NOMO-1 (cell line): Measurements from ENCODE around the gene ULK4.
"Not testable (repeated sequence)": the region's sequence is repeated elsewhere in the genome, so short reads cannot be mapped to it uniquely, and the experiment has no call there.

ENCODE experiments used
- DNase-seq, 2 experiments: peaks; one replicate each; lab custom pipeline; 2025; ENCODE audit not compliant: unreplicated experiment in 2 of 2; lab: John Stamatoyannopoulos, UW

Gene ULK4

DNA sequence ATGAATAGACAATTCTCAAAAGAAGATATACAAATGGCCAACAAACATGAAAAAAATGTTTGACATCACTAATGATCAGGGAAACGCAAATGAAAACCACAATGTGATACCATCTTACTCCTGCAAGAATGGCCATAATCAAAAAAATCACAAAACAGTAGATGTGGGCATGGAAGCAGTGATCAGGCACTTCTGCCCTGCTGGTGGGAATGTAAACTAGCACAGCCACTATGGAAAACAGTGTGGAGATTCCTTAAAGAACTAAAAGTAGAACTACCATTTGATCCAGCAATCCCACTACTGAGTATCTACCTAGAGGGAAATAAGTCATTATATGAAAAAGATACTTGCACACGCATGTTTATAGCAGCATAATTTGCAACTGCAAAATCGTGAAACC is 677.0 kb downstream of the ULK4 start:
- not testable (repeated sequence) for DNase-seq

DNA sequence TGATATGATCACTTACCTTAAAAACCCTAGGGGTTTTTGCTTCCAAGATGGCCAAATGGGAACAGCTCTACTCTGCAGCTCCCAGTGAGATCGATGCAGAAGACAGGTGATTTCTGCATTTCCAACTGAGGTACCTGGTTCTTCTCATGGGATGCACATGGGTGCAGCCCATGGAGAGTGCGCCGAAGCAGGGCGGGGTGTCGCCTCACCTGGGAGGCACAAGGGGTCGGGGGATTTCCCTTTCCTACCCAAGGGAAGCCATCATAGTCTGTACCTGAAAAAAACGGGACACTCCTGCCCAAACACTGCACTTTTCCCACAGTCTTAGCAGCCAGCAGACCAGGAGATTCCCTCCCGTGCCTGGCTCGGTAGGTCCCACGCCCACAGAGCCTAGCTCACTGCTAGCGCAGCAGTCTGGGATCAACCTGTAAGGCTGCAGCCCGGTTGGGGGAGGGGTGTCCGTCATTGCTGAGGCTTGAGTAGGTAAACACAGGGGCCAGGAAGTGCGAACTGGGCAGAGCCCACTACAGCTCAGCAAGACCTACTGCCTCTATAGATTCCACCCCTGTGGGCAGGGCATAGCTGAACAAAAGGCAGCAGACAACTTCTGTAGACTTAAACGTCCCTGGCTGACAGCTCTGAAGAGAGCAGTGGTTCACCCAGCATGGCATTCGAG is 684.0 kb downstream of the ULK4 start:
- no peak for DNase-seq

DNA sequence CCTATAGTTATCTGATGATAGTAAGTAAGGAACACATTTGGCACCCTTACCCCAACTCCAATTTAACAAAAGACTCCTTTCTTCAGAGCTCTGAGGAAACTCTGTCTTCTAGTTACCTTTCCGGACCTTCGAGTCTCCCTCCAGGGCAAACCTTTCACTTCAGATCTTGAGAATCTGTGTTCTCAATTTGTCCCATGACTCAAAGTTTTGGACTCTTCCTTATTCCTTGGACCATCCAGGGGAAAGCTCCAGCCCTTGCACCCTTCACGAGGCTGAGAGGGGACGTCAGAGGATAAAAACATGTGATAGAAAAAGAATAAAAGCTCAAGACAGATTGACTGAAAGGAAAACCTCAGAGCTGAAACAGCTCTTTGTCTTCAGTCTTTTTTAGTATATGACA is 685.7 kb downstream of the ULK4 start:
- DNase-seq = no peak

DNA sequence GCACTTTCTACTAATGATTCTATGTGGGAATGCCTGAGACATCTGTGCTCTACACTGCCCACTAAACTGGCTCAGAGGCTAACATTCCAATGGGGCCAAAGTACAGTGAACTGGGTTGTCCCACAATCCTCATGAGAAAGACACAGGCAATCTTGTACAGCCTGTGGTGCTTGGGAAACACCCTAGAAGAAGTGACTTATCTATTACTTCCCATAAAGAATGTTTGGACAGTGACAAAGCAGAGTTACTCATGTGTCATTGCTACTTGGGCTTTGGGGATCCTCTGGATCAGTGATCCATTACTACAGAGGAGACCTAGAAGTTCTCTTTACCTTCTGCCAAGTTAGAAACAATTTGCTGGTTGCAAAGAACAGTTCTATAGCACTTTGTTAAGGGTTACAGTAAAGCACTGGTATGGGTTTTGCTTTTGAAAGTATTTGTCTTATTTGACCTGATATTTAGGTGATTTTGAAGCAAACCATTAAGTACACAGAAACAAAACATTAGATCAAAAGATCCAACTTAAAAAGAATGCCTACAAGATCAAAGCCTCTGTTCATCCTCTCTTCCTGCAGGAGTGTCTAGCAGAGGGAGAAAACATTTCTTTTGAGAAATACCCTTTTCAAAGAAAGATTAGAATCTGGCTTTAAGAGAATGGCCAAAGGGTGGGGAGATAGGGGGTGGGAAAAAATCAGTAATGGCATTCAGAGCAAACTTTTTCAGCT is 686.8 kb downstream of the ULK4 start:
- no peak for DNase-seq

DNA sequence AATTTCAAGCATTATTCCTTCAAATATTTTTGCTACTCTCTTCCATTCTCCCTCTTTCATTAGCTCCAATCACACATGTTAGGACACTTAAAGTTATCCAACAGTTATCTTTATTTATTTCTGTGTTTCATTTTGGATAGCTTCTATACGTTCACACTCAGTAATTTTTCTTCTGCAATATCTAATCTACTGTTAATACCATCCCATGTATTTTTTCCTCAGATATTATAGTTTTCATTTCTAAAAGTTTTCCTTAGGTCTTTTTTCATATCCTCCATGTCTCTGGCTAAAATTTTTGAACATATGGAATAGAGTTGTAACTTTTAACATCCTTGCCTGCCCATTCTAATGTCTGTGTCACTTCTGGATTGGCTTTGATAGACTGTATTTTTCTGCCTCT is 689.2 kb downstream of the ULK4 start:
- no peak for DNase-seq

DNA sequence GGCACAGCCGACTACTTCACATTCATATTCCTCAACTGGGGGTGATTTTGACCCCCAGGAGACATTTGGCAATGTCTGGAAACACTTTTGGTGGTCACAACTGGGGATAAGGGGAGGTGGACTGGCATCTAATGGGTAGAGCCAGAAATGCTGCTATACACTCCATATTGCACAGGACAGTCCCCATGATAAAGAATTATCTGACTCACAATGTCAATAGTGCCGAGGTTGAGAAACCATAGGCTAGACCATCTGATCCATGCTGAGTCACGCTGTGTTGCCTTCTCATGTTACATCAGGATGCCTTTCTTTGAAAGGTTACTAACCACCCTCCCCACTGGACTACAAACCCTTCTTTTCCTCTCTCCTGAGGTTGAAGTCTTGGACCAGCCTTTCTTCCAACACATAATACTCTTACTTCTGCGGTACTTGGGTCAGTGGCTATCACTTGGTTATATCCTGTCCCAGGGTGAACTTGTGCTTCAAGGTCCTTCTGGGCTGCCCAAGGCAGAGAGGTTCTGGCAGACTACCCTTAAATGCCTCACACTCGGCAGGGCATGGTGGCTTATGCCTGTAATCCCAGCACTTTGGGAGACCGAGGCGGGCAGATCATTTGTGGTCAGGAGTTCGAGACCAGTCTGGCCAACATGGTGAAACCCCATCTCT is 693.8 kb downstream of the ULK4 start:
- no peak for DNase-seq

DNA sequence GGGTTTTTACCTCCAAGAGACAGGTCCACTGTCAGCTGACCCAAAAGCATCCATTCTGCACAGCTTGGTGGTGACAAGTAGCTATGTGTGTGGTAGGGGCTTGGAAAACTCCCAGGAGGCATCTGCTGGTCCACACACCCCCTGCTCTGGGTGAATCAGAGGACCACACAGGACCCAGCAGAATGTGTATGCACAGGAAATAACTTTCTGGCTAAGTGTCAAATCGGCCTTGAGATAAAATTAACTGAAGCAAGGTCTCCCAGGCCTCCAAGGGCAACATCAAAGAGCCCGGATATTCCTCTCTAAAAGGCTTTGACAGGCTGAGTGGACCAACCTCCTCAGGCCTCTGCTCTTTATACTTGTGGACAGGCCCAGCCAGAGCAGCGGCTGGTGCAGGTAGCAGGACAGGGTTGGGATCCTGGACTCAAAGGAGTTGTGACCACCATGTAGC is 696.1 kb downstream of the ULK4 start:
- DNase-seq = no peak

DNA sequence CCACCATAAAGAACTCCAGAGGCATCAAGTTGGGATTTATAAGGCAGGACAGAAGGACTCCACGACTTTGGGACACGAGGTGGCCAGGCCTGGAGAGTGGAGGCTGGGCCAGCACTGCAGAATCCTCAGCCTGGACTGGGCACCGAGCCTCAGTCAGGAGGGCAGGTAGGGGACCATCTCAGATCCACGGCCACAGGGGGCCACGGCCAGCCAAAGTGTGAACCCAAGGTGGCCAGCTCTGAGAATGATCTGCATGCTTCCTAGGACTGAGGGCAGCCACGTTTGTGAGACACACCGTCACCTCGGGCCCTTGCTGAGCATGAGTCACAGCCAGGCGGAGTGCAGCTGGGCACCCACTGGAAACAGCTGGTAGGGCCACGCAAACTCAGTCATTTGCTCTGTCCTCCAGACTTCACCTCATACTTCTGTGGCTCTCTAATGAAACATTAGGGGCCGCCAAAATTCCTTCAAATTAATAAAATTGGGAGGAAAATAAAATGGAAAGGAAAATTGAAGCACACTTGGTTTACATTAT is 696.8 kb downstream of the ULK4 start:
- no peak for DNase-seq

DNA sequence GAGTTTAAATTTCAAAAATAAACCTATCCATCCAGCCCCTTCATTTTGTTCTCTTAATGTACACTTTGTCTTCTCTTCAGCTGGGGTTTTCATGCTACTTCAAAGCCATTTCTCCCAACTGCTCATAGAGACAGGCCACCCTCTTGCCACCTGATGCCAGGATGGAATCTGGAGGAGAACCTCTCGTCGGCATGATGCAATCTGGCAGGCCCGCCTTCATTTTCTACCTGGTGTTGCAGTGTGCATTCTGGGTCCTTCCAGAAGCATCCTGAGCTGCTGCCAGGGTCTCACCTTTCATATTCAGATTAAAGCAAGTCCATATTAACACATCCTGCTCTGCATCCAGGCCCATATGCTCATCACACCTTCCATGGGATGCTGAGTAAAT is 701.8 kb downstream of the ULK4 start:
- DNase-seq = no peak

DNA sequence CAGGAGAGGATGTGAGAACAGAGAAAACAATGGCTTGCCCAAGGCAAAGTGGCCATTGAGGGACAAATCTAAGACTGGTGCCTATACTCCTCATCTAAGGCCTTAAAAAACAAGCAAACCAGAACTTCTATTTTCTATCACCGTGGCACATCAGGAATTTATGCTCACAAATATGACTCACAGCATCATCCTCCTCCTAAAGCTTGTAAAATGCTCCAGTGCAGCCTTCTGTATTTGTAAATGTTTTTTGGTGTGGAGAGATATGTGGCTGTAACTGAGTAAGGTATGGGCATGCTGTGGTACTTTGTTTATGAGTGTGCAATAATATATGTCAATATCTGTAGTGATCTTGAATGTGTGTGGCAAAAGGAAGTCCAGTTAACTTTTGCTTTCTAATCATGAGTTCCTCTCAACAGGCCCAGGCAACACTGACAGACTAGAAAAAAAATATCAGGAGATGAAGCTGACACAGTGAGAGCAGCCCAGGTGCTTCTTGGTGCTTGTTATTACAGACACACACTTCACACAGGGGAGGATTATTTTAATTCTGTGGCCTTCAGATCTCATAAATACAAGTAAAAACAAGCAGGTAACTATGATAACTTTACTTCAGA is 702.3 kb downstream of the ULK4 start:
- DNase-seq = no peak

DNA sequence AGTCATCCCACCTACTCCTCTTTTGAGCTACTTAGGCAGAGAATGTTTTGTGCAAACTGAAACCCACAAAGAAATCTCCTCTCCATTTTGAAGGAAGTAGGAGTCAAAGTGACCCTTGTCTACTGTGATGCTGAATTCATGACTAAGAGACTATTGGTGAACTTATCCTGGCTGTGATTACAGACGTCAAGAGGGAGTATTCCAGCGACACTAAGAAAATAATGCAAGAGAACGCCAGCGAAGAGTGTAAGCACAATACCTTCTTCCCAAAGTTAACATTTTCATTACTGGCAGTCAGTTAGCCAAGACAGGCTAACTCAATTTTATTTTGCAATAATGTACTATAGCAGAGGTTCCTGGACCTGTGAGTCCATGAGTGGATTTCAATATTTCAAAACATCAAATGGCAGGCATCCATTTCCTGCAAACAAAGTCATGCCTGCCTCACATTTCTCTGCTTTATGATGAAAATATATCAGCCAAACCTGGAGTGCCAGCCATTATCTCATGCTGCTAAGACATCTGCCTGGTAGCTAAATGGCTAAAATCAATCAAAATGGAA is 703.6 kb downstream of the ULK4 start:
- DNase-seq = no peak

DNA sequence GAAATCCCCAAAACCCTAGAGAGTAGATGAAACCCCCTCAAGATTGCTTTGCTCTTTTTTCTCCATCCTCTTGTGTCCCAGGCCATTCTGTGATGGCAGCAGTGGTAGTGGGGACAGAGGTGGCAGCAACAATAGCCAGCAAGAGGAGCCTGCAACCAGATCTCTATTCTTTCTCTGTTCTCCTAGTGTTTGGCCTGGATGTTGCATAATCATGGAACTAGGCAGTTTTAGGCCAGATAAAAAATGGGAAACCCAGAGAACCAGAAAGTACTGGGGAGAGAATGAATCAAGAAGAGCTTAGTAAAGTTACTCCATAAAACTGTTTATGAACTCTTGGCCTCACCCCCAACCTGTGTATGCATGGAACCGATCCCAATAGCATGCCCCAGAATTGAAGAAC is 710.3 kb downstream of the ULK4 start:
- DNase-seq = no peak

DNA sequence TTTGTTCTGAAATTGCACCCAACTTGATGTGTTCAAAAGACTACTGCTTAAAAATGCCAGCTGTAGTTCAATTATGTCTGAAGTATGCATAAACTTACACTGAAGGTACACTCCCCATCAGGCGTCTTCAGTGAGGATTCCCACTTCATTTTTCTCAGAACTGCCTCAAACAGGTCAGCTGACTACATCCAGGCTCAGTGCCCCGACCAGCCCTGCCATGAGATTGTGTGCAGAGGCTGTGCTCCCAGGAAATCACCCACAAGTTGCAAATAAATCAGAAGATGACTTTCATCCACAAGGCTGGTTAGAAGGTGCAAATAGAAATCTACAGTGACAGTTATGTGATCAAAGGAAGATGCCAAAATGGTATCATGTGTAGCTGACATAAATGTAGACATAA is 711.1 kb downstream of the ULK4 start:
- no peak for DNase-seq

DNA sequence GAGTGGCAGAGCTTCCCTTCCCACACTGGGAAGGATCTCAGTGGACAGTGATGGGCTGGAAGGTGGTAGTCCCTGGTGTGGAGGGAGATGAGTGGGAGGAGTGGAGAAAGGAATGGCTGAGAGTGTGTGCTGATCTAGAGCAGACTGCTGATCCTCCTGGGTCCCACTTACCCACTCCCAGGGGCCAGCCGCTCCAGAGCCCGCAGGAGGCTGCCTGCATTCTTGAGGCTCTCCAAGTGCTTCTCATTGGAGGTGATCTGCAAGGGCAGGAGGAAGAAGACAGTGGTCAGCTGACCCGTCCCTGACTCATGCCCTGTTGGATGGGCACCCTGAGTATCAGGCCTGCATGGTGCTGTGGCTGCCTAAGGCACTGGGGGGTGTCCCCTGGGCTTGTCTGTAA is 712.6 kb downstream of the ULK4 start:
- DNase-seq = no peak

DNA sequence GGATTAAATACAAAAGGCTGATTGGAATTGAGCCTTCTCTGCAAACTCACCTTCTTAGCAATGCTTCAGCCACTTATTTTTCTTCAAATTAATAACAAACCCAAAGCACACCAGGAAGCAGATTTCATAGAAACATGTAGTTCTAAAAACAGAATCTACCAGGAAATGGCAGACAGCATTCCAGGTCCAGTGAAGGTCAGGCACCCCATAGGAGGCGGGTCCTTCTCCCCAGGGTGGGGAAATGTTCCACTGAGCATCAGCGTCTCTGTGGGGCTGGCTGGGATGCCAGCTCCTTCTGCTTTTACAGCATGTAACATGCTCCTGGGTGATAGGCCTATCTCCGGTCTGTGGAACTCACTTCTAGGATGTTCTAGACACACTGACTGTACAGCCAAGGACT is 713.4 kb downstream of the ULK4 start:
- no peak for DNase-seq

DNA sequence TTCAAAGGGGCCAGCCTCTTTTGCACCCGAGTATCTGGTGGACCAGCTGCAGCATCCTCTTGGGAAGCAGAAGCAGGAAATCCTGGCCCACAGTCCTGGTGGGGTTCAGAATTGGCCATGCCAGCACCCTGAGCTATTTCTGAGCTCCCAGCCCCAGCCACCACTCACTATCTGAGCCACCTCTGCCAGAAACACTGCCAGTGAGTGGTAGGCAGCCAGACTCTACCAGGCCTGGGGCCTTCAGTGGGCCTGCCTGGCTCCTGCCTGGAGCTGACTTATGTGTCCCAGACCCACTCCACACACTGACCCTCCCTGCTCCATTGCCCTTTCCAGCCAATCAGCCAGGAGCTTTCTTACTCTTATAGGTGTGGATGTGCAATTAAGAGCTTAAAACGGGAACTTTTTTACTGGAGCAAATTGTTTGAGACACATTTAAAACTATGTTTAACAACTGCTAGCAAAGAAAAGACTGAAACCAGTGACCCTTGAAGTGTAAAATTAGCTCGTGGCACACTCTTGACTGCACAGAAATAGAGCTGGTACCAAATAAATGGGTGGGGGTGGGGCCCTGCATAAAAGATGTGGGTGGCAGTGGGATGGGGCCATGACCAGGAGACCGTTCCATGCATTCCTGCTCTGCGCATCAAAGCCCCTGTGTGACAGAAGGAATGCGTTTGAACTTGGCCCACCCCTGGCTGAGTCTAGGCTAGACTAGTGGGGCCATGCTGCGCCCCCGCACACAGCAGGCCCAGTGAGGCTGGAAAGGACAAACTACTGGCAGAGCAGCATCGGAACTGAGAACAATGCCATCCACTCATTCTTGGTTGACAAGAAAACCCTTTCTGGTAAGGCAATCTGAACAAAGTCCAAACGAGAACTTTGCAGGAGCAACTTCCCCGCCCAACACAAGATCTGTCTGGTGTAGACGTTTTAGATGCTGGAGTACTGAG is 714.6 kb downstream of the ULK4 start:
- no peak for DNase-seq

DNA sequence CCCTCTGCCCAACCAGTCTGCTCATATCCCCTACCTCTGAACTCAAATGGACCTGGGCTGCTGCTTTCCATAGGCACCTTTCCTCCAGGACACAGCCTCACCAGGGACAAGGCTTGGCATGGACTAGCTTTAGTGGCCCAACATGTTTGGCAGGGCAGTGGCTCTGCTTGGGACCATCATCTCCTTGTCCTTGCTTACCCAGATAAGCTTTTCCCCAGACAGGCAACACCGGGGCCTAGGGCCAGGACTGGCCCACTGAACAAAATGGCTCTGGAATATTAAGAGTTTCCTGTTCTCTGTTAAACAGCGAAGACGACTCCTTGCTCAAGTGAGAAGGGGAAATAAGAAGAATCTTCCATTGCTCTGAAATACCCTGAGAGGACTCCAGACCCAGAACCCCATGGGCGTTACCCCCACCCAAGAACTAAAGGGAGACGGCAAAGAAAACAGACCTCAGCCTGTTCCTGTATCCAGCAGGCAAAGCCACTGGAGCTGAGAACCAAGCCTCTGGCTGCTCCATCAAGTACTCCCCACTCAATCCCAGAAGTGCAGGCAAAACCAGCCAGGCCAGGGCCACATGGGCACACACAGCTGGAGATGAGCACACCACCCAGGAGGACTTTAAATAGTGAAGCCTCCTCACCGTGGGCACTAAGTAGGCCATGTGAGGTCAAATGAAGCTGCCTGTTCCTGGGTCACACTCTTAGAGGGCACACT is 717.1 kb downstream of the ULK4 start:
- DNase-seq = no peak

DNA sequence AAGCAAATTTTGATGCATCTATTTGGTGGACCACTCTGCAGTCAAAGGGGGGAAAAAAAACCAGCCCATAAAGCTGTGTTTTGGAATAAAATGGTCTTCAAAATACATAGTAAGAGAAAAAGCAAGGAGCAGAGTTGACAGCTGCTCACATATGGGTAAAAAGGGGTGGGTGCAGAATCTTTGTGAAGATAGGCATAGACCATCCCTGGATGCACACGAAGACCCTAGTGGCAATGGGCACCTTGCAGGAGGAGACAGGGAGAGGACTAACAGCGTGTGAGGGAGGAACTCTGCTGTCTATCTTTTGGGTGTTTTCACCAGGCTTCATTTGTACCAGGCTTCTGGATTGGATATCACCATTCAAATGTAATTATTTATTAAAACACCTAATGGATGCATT is 718.7 kb downstream of the ULK4 start:
- no peak for DNase-seq

DNA sequence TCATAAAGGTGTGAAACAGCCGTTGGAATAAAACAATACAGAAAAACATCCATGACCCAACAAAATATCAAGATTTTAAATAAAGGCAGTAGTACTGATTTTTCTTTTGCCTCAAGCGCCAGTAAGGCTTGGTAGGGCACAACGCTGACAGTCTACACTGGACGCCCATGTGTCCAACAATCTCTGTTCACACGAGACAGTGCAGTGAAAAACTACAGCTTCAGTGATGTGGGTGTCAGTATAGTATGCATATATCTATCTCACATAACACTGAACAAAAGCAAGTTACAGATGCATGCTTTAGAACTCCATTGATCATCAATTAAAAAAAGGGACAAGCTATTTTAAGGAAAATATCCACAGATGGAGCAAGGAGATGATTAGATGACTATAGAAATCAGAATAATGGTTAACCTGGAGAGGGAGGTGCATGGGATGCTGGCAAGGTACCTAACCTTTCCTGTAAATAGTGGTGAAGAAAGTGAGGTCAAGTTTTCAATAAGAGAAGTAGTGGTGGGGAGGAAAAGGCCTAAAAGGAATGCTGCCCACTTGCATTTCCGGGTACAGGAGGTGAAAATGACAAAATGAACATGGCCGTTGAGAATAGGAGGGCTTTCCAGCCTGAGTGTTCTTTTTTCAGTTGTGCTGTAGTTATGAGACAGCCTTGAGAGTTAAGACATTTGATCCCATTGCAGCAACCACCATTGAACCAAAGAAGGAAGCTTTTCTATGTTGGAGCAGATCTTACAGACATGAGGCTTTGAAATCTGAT is 719.9 kb downstream of the ULK4 start:
- no peak for DNase-seq
